Measurements from ENCODE around the gene CCDC27.

CCDC27 gene

GRCh38 chr1:3742439-3743298, 9.6 kb upstream of the CCDC27 start:
- Mint-ChIP-seq H3K9me3 (no peaks in the 10 kb centered on the region), H3K4me3 (peak overlapping the region; percentile 17 to 51 (median 32)), H3K4me1 (peaks cover 20% of the 10 kb centered on the region), H3K36me3 (ENCODE audit: low read depth) (peaks cover 15% of the 10 kb centered on the region), H3K27ac (no peak overlapping the region), H3K27me3 (ENCODE audit: low read depth) (peaks cover 4% of the 10 kb centered on the region)
- TF ChIP-seq CTCF (IDR thresholded peaks at IDR 0.05; ENCODE audit: unreplicated experiment in 3 of 3): no peak

- TF ChIP-seq CTCF (IDR thresholded peaks at IDR 0.05; ENCODE audit: unreplicated experiment in 3 of 3): no peak
Measured at GRCh38 chr1:3743421-3743820, 8.8 kb upstream of the CCDC27 start.

GRCh38 chr1:3743826-3744225, 8.4 kb upstream of the CCDC27 start:
- Mint-ChIP-seq H3K4me1 (peaks cover 20% of the 10 kb centered on the region), H3K4me3 (peak overlapping the region in 2 of 3 experiments; percentile 4 to 13), H3K27me3 (ENCODE audit: low read depth) (peaks cover 4% of the 10 kb centered on the region), H3K9me3 (no peaks in the 10 kb centered on the region), H3K27ac (no peak overlapping the region), H3K36me3 (ENCODE audit: low read depth) (peaks cover 15% of the 10 kb centered on the region)
- TF ChIP-seq CTCF (IDR thresholded peaks at IDR 0.05; ENCODE audit: unreplicated experiment in 3 of 3): no peak

More at GRCh38 chr1:3743421-3743820, 8.8 kb upstream of the CCDC27 start:
- Mint-ChIP-seq H3K36me3 (ENCODE audit: low read depth) (peaks cover 15% of the 10 kb centered on the region), H3K9me3 (no peaks in the 10 kb centered on the region), H3K4me1 (peaks cover 20% of the 10 kb centered on the region), H3K27me3 (ENCODE audit: low read depth) (peaks cover 4% of the 10 kb centered on the region), H3K27ac (no peak overlapping the region), H3K4me3 (peak overlapping the region; percentile 17 to 51 (median 32))

- Mint-ChIP-seq H3K9me3 (no peaks in the 10 kb centered on the region), H3K36me3 (ENCODE audit: low read depth) (peaks cover 15% of the 10 kb centered on the region), H3K4me3 (peak overlapping the region; percentile 84 to 88 (median 88)), H3K4me1 (peaks cover 20% of the 10 kb centered on the region), H3K27ac (no peak overlapping the region), H3K27me3 (ENCODE audit: low read depth) (peaks cover 4% of the 10 kb centered on the region)
- TF ChIP-seq CTCF (IDR thresholded peaks at IDR 0.05; ENCODE audit: unreplicated experiment in 3 of 3): no peak
Measured at GRCh38 chr1:3744646-3745045, 7.6 kb upstream of the CCDC27 start.

- H3K36me3 Mint-ChIP-seq (ENCODE audit: low read depth): peaks cover 15% of the 10 kb centered on the region
- peaks cover 4% of the 10 kb centered on the region for H3K27me3 Mint-ChIP-seq (ENCODE audit: low read depth)
- H3K27ac Mint-ChIP-seq: no peak overlapping the region
- no peaks in the 10 kb centered on the region for H3K9me3 Mint-ChIP-seq
- no peak for TF ChIP-seq CTCF (IDR thresholded peaks at IDR 0.05; ENCODE audit: unreplicated experiment in 3 of 3)
- peak overlapping the region; percentile 84 to 88 (median 88) for H3K4me3 Mint-ChIP-seq
- H3K4me1 Mint-ChIP-seq: peaks cover 20% of the 10 kb centered on the region
Measured at GRCh38 chr1:3745071-3745470, 7.2 kb upstream of the CCDC27 start.
